NCI-H1048 (cell line): ENCODE results near the gene RCAN3.

Experiments
- DNase-seq: peaks from one replicate; lab custom pipeline; 2025; lab: John Stamatoyannopoulos, UW

The RCAN3 gene

GRCh38 chr1:24551960-24552571, 49.4 kb downstream of the RCAN3 start:
- DNase-seq, result no peak

GRCh38 chr1:24553931-24554330, 51.3 kb downstream of the RCAN3 start:
- DNase-seq, result no peak

DNA sequence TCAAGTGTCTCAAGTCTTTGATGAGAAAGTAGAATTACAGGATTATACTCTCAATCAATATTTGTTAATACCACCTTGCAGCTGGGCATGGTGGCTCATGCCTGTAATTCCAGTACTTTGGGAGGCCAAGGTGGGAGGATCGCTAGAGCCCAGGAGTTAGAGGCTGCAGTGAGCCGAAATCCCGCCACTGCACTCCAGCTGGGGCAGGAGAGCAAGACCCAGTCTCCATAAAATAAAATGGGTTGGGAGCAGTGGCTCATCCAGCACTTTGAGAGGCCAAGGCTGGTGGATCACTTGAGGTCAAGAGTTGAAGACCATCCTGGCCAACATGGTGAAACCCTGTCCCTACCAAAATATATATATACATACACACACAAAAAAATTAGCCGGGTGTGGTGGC, 52.1 kb downstream of the RCAN3 start:
- DNase-seq, result no peak

DNA sequence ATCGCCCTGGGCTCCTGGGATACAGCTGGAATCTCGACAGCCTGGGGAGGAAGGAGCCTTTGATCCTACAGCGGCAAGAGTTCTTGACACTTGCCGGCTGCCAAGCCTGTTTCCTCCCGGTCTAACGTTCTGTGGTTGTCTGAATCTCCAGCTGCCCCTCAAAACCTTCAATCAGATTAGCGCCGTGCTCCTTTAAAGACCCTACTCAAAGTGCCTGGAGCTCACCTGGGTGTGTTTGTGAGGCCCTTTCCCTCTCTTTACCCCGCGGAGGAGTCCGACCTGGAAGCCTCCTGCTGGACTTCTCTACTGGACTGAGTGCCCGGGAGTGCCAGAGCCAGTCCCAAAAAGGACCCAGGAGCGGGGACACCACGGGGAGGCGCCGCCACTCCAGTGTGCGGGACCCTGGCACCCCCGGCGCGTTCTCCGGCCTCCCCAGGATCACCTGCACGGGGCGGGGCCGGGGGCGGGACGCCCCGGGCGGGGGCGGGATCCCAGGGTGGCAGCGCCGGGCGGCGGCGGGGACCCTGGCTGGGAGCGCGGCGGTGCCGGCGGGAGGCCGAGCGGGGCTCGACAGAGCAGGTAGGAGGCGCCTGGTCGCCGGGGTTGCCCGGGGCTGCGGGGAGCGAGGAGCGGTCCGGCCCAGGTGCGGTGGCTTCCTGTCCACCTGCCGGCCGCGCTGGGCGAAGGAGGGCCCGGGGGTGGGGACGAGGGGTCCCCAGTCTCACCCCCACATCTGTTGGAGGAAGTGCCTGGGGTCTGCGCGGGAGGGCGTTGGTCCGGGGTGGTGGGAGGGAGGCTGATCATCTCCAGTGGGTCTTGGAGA, 53.2 kb downstream of the RCAN3 start, which contains the start of gene NCMAP:
TSS of gene NCMAP (plus strand) at position 497 of the 823 bp plus-strand sequence. CDS start 39,344 bp downstream, outside the sequence.
- DNase-seq, result no peak

GRCh38 chr1:24556414-24556795, 53.8 kb downstream of the RCAN3 start:
- no peak for DNase-seq

DNA sequence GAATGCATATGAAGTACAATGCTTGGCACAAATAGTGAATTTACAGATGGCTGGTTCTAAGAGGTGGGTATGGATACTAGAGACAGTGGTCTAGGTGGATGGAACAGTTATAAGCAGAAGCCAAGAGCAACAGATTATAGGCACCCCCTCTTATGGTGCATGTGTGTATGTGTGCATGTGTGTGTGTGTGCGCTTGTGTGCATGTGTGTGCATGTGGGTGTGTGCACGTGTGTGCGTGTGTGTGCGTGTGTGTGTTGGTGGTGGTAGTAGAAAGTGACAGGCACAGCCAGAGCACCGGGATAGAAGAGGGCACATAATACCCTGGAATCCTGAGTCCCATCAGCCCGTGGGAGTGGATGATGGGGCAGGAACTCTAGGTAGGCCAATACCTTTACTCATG, 54.6 kb downstream of the RCAN3 start:
- no peak for DNase-seq

- DNase-seq, result no peak
Measured at GRCh38 chr1:24557711-24558131, 55.1 kb downstream of the RCAN3 start.

- DNase-seq, result no peak
Measured at GRCh38 chr1:24558455-24558854, 55.8 kb downstream of the RCAN3 start.

GRCh38 chr1:24558902-24559791, 56.5 kb downstream of the RCAN3 start:
- DNase-seq, result no peak

DNA sequence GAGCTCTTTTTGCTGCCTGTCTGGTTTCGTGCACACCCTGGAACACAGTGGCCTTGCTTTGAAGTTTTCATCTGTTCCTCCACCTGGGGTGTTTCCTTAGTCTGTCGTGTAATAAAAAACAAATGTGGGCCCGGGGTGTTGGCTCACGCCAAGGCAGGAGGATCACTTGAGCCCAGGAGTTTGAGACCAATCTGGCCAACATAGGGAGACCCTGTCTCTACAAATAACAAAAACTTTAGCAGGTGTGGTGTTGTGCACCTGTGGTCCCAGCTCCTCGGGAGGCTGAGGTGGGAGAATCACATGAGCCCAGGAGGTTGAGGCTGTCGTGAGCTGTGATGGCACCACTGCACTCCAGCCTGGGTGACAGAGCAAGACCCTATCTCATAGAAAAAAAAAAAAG, 57.7 kb downstream of the RCAN3 start:
- DNase-seq, result no peak

- no peak for DNase-seq
Measured at GRCh38 chr1:24562625-24563024, 60.0 kb downstream of the RCAN3 start.

GRCh38 chr1:24564695-24565094, 62.1 kb downstream of the RCAN3 start:
- no peak for DNase-seq

DNA sequence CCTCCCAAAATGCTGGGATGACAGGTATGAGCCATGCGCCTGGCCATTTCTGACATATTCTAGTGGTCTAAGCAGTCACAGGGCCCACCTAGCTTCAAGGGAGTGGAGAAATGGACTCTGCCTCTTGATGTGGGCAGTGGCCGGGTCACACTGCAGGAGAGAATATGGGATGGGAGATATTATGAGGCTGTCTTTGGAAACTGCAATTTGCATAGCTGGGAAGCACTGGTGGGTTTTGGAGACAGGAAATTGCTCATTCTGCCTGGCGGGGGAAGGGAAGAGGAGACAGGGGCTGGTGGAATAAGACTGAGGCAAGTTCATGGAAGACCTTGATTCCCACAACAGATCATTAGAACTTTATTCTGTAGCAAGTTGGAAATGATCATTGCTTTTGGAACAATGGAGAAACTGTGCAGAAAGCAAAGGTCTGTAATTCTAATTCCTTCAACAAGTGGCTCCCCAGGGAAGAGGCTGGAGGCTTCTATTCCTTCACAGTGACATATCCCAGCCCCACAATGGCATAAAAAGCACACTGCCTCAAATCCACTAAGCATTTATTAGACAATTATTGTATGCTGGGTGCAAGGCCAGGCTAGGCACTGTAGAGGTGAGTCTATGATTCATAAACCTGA, 63.7 kb downstream of the RCAN3 start:
- DNase-seq, result no peak

- DNase-seq, result no peak
Measured at GRCh38 chr1:24567792-24568388, 65.3 kb downstream of the RCAN3 start.

- no peak for DNase-seq
Measured at GRCh38 chr1:24568475-24568874, 65.8 kb downstream of the RCAN3 start.

DNA sequence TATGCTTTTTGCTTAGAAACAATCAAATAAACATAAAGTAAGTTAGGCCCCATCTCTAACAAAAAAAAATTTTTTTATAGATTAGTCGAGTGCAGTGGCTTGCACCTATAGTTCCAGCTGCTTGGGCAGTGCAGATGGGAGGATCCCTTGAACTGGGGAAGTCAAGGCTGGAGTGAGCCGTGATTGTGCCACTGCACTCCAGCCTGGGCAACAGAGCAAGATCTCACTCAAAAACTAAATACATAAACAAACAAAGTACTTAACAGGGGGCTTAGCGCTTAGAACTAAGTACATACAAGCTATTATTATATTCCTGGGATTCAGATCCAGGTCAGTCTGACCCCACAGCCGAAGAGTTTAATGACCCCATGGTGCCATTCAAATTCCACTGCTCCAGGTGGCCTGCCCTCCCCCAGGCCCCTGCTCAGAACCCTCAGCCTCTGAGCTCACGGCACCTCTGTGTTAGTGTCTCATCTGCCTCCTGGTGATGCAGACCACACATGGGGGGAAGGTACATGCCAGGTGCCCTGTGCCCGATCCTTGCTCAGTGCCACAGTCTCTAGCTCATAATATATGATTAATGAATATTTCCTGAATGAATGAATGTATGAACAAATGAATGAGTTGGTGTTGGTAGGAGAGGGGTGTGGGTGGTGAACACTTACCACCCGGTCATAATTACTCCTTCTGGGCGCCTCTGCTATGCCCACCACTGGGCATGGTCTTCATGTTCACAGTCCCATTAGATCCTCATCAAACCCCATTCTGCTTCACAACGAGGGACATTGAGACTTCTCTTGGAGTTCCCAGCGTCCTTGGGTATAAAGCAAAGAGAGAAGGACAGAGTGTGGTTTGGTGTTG, 67.9 kb downstream of the RCAN3 start:
- no peak for DNase-seq

GRCh38 chr1:24572301-24572700, 69.7 kb downstream of the RCAN3 start:
- DNase-seq, result no peak

- DNase-seq, result no peak
Measured at GRCh38 chr1:24575905-24576587, 73.4 kb downstream of the RCAN3 start.

- no peak for DNase-seq
Measured at GRCh38 chr1:24578846-24579245, 76.2 kb downstream of the RCAN3 start.

- no peak for DNase-seq
Measured at GRCh38 chr1:24580756-24581155, 78.1 kb downstream of the RCAN3 start.
